OCI-LY3 (cell line): ENCODE data around the gene ZNF653.

Experiments
- H2AFZ ChIP-seq: fragments of 200-600, 300-600 bp; shearing (Covaris generic); 2 replicates; pipeline ENCODE4 v1.6.0; 2014; ENCODE audit warnings: antibody characterized with exemption, low read depth, low read length
- H3K27ac ChIP-seq: fragments of 200-600, 300-600 bp; sonication (generic); 2 replicates; pipeline ENCODE4 v1.5.1; 2014; ENCODE audit warnings: mild to moderate bottlenecking, low read length, moderate library complexity, mixed read lengths
- H3K27me3 ChIP-seq: fragments of 200-600, 300-600 bp; sonication (generic); 2 replicates; pipeline ENCODE4 v1.6.1; 2014; ENCODE audit warnings: low read depth, low read length, mixed read lengths
- H3K36me3 ChIP-seq: fragments of 200-600, 300-600 bp; sonication (generic); replicated peaks from 2 replicates; pipeline ENCODE3; 2014; ENCODE audit warnings: low read depth, low read length, mixed read lengths
- H3K4me1 ChIP-seq: fragments of 300-600, 200-600 bp; sonication (generic); 2 replicates; pipeline ENCODE4 v1.6.1; 2014; ENCODE audit warnings: low read length, mixed read lengths
- H3K4me2 ChIP-seq: fragments of 200-600, 300-600 bp; sonication (generic); 2 replicates; pipeline ENCODE4 v1.6.1; 2014; ENCODE audit warnings: low read length, mixed read lengths
- H3K4me3 ChIP-seq: fragments of 300-600, 200-600 bp; sonication (generic); 2 replicates; pipeline ENCODE4 v1.5.1; 2014; ENCODE audit warnings: antibody characterized with exemption, mild to moderate bottlenecking, low read length, moderate library complexity
- H3K79me2 ChIP-seq: fragments of 300-600, 200-600 bp; shearing (Covaris generic); 2 replicates; pipeline ENCODE4 v1.6.1; 2014; ENCODE audit warnings: mild to moderate bottlenecking, low read length, mixed read lengths
- H3K9ac ChIP-seq: fragments of 300-600, 200-600 bp; shearing (Covaris generic); 2 replicates; pipeline ENCODE4 v1.6.0; 2014; ENCODE audit warnings: mild to moderate bottlenecking, low read length, moderate library complexity
- H3K9me3 ChIP-seq: fragments of 200-600, 300-600 bp; shearing (Covaris generic); 2 replicates; pipeline ENCODE4 v1.6.1; 2014; ENCODE audit warnings: low read length, mixed read lengths; ENCODE audit not compliant: insufficient read depth
- H4K20me1 ChIP-seq: fragments of 200-600, 300-600 bp; sonication (generic); 2 replicates; pipeline ENCODE4 v1.6.1; 2016; ENCODE audit warnings: low read length, mixed read lengths; ENCODE audit not compliant: insufficient read depth
- CTCF ChIP-seq: fragments of 200-600, 300-600 bp; sonication (generic); IDR thresholded peaks from 2 replicates; pipeline ENCODE4 v1.5.1; 2014; ENCODE audit warnings: antibody characterized with exemption, low read length, low read depth
- EZH2phosphoT487 ChIP-seq: fragments of 200-600 bp; shearing (Covaris generic); IDR thresholded peaks from 2 replicates; pipeline ENCODE4 v1.6.1; 2018; ENCODE audit warnings: antibody characterized with exemption, mixed run types, low read depth

ZNF653 gene

DNA sequence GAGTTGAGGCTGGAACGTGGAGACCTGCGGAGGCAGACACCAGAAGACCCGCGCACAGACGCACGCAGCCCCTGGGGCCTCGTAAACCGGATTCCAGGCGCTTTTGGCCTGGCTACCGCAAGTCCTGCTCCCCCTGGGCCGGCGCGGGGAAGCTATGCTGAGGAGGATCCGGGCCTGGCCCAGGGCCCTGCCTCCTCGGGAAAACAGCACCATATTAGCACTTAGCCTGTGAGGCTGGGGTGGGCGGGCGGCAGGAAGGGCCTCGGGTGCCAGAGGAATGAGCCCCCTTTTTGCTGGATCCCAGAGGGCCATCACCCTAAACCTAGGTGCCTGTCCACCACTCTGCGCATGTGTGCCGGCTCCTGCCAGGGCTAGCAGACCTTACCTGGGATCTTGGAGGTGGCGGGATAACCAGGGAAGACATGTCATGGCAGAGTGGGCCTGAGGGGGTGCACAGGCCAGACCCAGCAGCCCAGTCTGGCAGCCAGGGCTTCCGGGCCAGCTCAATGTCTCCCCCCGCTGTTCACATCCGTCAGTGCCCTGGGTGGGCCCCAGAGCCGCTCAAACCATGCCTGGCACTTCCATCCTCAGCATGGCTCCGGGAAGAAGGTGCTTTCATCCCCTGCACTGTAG is 46.1 kb upstream of the ZNF653 start:
- no peak overlapping the region for H3K27ac ChIP-seq
- no peak overlapping the region for H3K4me2 ChIP-seq
- H3K9ac ChIP-seq, result no peak overlapping the region
- TF ChIP-seq EZH2phosphoT487 (no peak), CTCF (peak; percentile 49)
- H3K79me2 ChIP-seq, result peaks cover 7% of the 10 kb centered on the region; the same call in 1 of the 2 replicates
- H3K9me3 ChIP-seq, result no peaks in the 10 kb centered on the region
- H3K36me3 ChIP-seq, result peaks cover 20% of the 10 kb centered on the region
- no peaks in the 10 kb centered on the region for H3K27me3 ChIP-seq
- H3K4me3 ChIP-seq, result no peak overlapping the region
- peaks cover 17% of the 10 kb centered on the region for H3K4me1 ChIP-seq
- no peak overlapping the region for H2AFZ ChIP-seq
- H4K20me1 ChIP-seq, result peaks cover 22% of the 10 kb centered on the region

- H3K36me3 ChIP-seq, result peaks cover 18% of the 10 kb centered on the region
Measured at GRCh38 chr19:11550265-11550664, 44.6 kb upstream of the ZNF653 start.

GRCh38 chr19:11549386-11549953 is 43.8 kb upstream of the ZNF653 start:
- no peak overlapping the region for H3K27ac ChIP-seq
- no peak overlapping the region for H3K4me2 ChIP-seq
- H2AFZ ChIP-seq, result no peak overlapping the region
- no peaks in the 10 kb centered on the region for H3K79me2 ChIP-seq
- TF ChIP-seq EZH2phosphoT487 (no peak), CTCF (no peak)
- no peak overlapping the region for H3K9ac ChIP-seq
- peaks cover 11% of the 10 kb centered on the region for H3K4me1 ChIP-seq
- peaks cover 16% of the 10 kb centered on the region for H3K36me3 ChIP-seq
- H4K20me1 ChIP-seq, result peaks cover 10% of the 10 kb centered on the region
- H3K4me3 ChIP-seq, result no peak overlapping the region
- H3K27me3 ChIP-seq, result peaks cover 3% of the 10 kb centered on the region; the same call in 1 of the 2 replicates
- H3K9me3 ChIP-seq, result no peaks in the 10 kb centered on the region

More at GRCh38 chr19:11550265-11550664, 44.6 kb upstream of the ZNF653 start:
- peaks cover 3% of the 10 kb centered on the region; the same call in 1 of the 2 replicates for H3K27me3 ChIP-seq
- no peak overlapping the region for H3K9ac ChIP-seq
- H3K27ac ChIP-seq, result no peak overlapping the region
- H3K79me2 ChIP-seq, result peaks cover 2% of the 10 kb centered on the region; the same call in 1 of the 2 replicates
- no peak overlapping the region for H3K4me2 ChIP-seq
- H4K20me1 ChIP-seq, result peaks cover 13% of the 10 kb centered on the region
- no peaks in the 10 kb centered on the region for H3K9me3 ChIP-seq
- H2AFZ ChIP-seq, result no peak overlapping the region
- H3K4me1 ChIP-seq, result peaks cover 15% of the 10 kb centered on the region
- TF ChIP-seq CTCF (no peak), EZH2phosphoT487 (no peak)
- no peak overlapping the region for H3K4me3 ChIP-seq

DNA sequence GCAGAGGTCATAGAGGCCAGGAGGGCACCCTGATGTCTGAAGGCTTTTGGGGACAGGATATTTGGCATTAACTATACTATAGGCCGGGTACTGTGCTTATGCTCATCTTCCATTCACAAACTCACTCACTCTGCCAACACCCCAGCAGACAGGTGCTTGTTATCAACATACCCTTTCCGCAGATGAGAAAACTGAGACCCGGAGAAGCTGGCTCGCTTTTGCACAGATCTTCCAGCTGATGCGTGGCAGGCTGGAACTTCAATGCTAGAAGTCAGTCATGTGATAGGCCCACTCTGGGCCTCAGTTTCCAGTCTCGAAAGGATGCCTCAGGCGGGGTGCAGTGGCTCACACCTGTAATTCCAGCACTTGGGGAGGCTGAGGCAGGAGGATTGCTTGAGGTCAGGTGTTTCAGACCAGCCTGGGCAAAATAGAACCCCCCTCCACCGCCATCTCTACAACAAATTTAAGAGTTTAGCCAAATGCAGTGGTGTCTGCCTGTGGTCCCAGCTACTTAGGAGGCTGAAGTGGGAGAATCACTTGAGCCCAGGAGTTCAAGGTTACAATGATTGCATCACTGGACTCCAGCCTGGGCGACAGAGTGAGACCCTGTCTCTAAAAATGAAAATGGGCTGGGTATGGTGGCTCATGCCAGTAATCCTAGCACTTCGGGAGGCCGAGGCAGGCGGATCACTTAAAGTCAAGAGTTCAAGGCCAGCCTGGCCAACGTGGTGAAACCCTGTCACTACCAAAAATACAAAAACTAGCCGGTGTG is 42.5 kb upstream of the ZNF653 start:
- H3K9ac ChIP-seq, result no peak overlapping the region

More for the DNA sequence above, 42.5 kb upstream of the ZNF653 start:
- Histone ChIP-seq H2AFZ (no peak overlapping the region), H3K27ac (no peak overlapping the region), H3K4me2 (no peak overlapping the region), H3K36me3 (peaks cover 9% of the 10 kb centered on the region), H3K4me1 (no peaks in the 10 kb centered on the region), H3K79me2 (no peaks in the 10 kb centered on the region), H3K4me3 (no peak overlapping the region), H4K20me1 (no peaks in the 10 kb centered on the region), H3K27me3 (peaks cover 10% of the 10 kb centered on the region), H3K9me3 (no peaks in the 10 kb centered on the region)
- no peak for TF ChIP-seq EZH2phosphoT487
- no peak for TF ChIP-seq CTCF
